HG03097 (cell line): Measurements from ENCODE around the gene TAF8.
"Not testable (repeated sequence)": the region's sequence is repeated elsewhere in the genome, so short reads cannot be mapped to it uniquely, and the experiment has no call there.

Experiments used
- ATAC-seq: cut with Tn5 transposase; IDR thresholded peaks from one replicate; pipeline ENCODE4 v1.9.1; 2021; ENCODE audit not compliant: unreplicated experiment, low FRiP score

TAF8 gene, protein sequence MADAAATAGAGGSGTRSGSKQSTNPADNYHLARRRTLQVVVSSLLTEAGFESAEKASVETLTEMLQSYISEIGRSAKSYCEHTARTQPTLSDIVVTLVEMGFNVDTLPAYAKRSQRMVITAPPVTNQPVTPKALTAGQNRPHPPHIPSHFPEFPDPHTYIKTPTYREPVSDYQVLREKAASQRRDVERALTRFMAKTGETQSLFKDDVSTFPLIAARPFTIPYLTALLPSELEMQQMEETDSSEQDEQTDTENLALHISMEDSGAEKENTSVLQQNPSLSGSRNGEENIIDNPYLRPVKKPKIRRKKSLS

DNA sequence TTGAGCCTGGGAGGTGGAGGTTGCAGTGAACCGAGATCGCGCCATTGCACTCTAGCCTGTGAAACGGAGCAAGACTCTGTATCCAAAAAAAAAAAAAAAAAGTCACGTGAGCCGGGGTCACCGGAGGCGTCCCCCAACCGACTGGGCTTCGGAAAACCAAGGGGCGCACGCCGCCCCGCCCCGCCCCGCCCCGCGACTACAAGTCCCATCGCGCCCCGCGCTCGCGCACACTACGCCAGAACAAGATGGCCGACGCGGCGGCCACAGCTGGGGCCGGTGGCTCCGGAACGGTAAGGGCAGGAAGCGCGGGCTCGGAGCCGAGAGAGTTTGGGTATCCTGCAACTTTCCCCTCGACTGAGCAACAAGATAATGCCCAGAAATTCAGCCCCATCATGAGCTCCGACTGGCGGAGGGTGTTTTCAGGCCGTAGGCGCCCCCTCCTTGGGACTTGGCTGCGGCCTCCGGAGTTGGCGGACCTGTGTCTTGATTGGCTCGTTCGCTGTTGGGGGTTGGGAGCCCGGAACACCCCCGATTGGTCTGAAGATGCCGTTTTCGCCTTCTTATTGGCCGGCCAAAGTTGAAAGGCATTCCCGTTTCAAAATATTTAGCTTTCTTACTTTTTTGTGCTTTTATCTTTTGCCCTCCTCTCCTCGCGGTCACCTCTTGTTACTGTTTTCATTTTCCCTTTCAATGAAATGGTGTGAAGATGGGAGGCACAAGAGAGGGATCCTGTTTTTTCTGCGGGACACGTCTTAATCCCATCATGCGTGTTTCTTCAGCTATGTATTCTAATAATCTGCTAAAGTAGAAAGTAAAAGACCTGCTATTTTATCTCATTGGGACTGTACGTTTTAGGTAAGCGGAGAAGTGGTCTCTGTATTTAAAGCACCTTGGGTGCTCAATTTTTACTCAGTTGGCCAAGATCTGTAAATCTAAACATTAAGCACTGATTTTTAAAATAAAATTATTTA is at the start of gene TAF8:
Gene TAF8 (plus strand): TSS at position 228 of the 971 bp plus-strand sequence. CDS start 18 bp downstream, at position 246.
- ATAC-seq = peak; percentile 60

DNA sequence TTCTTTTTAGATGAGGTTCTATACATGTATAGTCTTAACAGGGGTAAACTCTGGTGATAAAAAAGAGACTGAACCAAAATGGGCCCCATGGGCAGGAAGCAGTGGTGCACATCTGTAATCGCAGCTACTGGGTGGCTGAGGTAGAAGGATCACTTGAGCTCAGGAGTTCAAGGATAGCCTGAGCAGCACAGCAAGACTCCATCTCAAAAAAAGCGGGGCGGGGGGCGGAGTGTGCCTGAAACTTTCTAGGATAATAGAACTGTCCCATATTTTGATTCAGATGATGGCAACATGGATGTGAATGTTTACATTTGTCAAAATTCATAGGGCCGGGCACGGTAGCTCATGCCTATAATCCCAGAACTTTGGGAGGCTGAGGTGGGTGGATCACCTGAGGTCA is 48.8 kb upstream of the TAF8 start:
- no peak for ATAC-seq

DNA sequence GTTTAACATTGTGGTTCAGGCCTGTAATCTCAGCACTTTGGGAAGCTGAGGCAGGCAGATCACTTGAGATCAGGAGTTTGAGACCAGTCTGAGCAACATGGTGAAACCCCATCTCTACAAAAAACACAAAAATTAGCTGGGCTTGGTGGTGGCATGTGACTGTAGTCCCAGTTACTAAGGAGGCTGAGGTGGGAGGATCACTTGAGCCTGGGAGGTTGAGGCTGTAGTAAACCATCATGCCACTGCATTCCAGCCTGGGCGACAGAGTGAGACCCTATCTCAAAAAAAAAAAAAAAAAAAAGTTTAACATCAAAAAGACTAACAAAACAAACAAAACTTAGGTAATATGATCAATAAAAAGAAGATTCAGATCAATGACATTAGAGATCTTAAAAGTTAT is 46.7 kb upstream of the TAF8 start:
- not testable (repeated sequence) for ATAC-seq

DNA sequence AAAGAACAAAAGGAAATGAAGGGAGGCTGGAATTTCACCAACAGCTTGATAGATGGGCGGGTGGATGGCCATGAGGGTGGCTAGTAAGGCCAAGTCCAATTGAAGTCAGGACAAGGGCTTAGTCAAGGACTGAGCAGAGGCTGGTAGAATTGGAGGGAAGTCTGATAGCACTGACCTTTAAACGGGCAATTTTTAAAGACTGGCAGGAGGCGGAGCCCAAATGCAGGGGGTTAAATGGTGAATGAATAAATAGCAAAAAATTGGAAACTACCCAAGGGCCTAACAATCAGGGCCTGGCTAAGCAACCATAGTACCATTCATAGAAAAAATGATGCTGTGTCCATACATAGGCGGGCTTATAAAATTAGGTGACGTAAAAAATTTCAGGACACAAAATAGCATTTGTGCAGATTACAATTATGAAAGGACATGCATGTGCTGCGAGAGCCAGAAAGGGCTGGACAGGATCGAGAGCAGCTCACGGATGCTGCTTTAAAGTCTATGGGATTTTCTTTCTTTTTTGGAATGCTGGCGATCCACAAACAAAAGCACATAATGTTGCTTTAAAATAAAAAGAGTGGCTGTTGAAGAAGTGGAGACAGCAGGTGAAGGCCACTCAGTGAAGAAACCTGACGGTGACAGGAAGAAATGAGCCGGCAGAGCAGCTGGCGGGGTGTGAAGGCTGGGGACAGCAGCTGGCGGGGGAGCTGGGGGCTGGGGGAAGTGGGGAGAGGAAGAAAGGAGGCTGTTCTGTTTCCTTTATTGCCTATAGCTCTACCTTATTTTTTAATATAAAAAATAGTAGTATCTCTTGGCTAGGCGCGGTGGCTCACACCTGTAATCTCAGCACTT is 42.8 kb upstream of the TAF8 start:
- no peak for ATAC-seq

DNA sequence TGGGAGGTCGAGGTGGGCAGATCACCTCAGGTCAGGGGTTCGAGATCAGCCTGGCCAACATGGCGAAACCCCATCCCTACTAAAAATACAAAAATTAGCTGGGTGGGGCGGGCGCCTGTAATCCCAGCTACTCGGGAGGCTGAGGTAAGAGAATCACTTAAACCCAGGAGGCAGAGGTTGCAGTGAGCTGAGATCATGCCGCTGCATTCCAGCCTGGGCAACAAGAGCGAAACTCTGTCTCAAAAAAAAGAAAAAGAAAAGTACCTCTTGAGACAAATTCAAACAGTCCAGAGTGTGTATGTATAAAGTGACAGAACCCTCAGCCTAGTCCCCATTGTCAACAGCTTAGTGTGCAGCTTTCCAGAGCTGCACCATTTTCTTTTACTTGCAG is 42.2 kb upstream of the TAF8 start:
- ATAC-seq = not testable (repeated sequence)

DNA sequence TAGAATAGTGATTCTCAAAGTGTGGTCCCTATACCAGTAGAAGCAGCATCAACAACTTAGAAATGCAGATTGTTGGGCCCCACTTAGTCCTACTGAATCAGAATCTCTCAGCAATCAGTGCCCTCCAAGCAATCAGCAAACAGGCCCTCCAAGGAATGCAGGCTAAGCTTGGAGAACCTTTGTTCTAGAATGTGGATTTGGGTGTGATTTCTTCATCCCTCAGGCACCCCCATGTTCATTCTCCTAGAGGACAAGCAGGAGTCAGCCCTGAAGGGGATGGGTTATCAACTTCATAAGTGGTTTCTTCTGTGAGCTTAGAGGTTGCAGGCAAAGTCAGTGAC is 40.5 kb upstream of the TAF8 start:
- ATAC-seq = no peak

DNA sequence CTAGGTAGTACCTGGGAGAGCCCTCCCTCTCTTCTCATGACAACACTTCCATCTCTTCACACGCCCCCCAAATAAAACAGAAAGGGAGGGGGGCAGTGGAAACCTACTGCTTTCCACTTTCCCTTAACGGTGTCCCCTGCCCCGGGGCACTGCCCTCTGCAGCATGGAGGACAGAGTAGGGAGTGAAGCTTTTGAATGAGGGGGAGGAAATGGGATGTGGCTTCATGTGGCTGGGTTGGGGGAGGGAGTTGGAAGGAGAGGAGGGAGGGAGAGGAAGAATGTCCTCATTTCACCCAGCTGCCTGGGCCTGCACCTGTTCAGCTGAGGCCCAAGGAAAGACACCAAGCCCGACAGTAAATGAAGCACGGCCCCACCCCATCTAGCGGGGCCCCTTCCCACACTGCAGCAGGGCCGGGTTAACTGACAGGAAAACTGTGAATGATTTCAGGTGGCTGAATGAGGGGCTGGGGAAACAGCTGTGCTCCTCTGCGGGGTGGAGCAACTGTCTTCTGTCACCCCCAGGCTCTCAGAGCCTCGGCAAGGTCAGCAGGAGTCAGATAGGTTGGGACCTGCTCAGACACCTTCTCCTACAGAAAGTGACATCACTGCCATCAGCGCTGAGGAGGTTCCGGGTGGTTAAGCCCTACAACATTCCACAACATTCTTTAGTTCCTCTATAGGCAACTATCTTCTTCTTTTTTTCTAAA is 40.0 kb upstream of the TAF8 start:
- no peak for ATAC-seq

DNA sequence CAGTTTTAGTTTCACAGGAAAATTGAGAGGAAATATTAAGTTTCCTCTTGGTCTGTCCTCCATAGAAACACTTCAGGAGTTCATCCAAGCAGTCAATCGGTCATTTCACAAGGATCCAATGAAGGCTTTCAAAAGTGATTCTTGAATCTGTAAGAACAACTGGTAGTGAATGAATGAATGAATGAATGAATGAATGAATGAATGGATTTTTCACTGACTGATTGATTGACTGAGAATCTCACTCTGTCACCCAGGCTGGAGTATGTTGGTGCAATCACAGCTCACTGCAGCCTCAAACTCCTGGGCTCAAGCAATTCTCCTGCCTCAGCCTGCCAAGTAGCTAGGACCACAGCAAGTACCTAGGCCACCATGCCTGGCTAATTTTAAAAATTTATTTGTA is 39.4 kb upstream of the TAF8 start:
- ATAC-seq = no peak

DNA sequence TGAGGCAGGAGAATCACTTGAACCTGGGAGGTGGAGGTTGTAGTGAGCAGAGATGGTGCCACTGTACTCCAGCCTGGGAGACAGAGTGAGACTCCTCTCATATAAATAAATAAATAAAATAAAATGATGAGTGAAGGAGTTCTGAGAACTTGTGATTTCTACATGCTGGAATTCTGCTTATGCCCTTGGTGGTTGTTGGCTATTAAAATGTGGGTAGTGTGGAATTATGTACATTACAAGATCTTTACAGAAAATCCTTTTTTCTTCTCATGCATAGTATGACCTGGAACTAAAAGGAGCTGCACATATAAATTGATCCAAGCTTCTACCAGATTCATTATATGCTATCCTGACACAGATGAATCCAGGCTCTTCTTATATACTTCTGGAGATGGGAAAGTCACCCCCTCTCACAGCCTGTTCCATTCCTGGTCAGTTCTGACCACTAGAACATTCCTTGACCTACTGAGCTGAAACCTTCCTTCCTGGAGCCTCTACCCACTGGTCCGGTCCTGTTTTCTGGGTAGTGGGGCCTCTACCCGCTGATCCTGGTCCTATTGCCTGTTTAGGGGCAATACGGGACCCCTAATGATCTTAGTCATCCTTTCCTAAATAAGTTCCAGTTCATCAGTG is 37.7 kb upstream of the TAF8 start:
- no peak for ATAC-seq

DNA sequence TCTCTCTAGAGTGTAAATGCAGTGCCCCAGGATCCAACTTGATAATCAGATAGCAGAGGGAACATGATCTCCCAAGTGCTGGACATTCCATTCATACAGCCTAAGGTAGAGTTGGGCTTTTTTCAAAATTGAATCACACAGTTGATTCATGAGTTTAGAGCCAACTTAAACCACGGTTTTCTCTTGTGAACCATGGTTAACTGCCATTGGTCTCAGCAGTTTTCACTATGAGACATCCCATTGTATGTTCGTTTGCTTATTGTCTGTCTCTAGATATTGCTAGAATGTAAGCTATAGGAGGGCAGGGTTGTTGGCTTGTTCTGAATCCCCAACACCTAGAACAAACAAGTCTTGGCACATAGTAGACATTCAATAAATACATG is 37.2 kb upstream of the TAF8 start:
- ATAC-seq = no peak

DNA sequence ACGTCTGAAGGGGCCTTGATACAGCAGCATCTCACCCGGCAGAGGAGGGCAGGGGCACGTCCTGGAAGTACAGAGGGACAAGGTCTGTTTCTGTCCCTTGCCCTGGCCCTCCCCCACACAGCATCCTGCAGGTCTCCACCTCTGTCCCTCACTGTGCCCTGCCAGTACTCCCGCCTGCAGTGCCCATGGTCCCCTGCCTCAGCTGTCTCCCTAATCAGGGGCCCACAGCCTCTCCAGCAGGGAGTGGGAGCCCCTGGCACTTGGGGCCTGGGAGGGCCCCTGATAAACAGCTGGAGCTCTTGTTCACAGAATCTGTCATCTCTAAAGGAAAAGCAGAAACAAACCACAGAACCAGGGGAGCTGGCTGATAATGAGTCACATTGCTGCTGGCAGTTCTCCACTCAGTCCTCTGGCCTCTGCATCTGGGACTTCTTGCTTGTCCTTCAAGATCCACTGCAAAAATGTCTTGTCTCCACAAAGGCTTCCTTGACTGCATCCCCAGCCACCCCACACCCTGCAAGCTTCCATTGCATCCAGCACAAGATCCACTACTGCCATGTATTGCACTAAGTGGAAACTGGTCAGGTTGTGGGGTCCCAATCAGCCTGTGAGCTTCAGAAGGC is 33.2 kb upstream of the TAF8 start:
- ATAC-seq = no peak

DNA sequence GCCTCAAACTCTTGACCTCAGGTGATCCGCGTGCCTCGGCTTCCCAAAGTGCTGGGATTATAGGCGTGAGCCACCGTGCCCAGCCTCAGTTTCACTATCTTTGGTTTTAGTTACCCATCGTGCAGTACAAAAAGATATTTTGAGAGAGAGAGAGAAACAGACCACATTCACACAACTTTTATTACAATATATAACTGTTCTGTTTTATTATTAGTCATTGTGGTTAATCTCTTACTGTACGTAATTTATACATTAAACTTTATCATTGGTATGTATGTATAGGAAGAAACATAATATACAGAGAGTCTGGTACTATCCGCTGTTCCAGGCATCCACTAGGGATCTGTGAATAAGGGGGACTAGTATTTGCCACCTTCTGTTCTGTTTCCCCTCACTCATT is 29.4 kb upstream of the TAF8 start:
- no peak for ATAC-seq

DNA sequence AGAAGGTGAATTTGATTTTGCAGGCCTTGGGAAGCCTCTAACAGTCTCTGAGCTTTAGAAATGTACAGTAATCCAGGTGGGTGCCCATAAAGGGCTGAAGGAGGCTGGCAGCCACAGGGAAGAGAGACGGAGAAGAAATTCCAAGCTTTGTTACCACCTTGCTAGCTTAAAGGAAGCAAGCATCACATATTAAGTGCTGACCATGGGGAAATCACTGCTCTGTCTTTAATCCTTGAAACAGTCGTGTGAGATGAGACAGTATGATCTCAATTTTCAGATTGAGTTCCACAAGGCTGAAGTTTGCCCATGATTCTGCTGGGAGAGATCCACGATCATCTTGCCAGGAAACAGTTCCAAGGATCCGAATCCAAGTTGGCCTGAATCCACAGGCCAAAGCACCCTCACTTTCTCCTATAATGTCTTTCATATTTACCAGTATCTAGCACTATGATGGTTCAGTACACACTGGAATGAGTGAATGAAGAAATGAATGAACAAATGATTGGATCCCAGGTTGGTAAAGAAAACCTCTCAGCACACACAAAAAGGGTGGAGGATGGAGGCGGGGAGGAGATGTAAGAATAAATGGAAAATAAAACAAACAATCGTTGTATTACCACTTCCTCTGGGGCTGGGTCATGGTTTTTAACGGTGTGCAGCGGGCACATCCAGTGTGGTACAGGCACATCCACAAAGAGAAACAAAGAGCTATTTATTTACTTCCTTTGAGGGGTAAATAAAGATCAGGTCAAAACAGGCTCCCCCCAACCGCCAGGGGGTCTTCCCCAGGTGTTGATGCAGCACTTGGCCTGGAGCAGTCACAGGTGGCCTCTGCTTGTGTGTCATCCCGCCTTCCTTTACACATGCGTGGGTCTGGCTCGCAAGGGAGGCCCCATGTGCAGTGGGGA is 28.2 kb upstream of the TAF8 start:
- ATAC-seq = peak; percentile 29

DNA sequence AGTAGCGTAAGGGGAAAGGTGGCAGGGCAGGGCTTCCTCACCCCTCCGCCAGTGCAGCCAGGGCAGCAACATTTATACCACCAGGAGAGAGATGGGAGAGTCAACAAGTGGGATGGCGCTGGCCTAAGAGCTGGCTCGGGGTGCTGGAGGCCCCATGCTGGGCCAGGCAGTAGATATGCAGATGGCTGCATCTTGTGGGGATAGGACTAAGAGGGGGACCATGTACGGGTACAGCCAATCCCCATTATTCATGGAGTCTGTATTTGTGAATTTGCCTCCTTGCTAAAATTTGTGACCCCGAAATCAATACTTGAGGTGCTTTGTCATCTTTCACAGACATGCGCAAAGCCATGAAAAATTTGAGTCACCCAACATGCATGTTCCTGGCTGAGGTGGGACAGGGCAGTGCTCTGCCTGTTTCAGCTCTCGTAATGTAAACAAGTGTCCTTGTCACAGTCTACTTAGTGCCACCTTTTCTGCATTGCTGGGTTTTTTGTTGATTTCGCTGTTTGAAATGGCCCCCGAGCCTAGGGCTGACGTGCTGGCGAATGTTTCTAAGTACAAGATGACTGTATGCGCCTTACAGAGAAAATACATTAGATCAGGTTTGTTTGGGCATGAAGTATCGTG is 27.5 kb upstream of the TAF8 start:
- ATAC-seq = no peak

DNA sequence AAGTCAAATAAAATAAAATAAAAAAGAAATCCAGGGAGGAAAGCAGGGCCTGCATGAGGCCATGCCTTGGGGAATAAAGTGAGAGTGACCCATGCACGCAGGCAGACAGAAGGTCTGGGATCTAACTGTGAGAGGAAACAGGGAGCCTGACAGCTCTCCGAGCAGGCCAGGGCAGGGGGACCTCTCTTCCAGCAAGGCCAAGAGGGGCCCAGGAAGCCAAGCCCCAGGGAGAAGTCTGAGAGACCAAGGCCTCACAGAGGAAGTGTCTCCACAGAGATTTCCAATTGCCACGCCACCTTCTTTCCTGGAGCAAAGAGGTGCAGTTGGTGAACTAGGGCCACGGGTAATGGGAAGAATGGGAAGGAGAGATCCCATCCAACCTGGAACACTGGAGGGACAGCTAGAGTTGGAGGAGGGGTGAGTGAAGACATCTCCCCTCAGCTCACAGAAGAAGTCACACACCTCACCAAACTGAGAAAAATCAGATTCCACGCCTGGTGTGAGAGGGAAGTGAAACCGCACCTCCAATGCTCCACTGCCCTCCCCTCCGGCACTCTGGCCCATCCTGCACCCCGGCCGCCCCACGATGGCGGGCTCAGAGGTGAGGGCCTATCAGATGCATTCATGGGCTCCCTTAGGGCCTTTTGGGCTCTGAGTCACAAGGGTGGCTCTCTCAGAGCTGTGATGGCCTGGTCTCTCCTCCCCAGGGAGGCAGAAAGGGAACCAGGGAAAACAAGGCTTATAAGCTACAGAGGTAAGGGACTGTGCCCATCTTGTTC is 25.1 kb upstream of the TAF8 start:
- peak; percentile 49 for ATAC-seq

DNA sequence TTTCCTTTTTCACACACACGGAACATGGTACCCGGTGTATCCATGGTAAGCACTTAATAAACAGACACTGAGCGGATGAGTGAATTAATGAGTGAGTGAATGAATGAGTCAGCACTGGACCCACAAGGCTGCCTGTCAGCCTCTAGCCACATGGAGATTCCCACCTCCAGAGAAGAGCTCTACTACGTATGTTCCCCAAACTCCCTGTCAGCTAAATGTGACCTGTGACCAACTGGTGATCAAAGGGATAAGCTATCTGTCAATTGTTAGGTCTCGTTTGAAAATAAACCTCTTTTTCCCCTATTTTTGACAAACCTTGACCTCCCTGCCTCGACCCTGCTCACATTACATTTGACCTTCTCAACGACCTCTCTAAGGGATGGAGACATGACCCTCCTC is 24.5 kb upstream of the TAF8 start:
- no peak for ATAC-seq

DNA sequence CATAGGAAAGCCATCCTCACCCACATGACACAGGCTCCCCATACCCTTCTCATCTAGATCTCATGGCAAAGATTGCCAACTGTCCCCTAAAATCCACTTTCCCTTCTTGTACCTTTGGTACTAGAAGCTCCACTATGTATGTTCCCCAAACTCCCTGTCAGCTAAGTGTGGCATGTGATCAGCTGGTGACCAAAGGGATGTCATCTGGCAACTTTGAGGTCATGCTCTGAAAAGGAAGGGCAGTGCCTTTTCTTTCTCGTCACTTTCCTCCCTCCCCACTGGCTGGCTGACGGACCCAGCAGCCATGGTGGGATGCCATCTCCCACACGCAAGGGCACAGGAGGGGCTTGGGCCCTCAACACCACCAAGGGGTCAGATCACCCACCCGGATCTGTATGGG is 23.8 kb upstream of the TAF8 start:
- no peak for ATAC-seq
